HG02885 (cell line): ENCODE measurements around the gene DXO.
"Not testable (repeated sequence)": the region's sequence is repeated elsewhere in the genome, so short reads cannot be mapped to it uniquely, and the experiment has no call there.

Source experiments
- ATAC-seq: cut with Tn5 transposase; IDR thresholded peaks from one replicate; pipeline ENCODE4 v1.9.1; 2021; ENCODE audit warnings: mild to moderate bottlenecking; ENCODE audit not compliant: unreplicated experiment, poor library complexity

Gene DXO

GRCh38 chr6:31980195-31980876, 8.4 kb upstream of the DXO start:
- ATAC-seq: not testable (repeated sequence)

GRCh38 chr6:31979238-31979898, 7.4 kb upstream of the DXO start:
- ATAC-seq: no peak

GRCh38 chr6:31978831-31979230, 6.9 kb upstream of the DXO start:
- no peak for ATAC-seq

- ATAC-seq: no peak
Measured at GRCh38 chr6:31977816-31978431, 6.0 kb upstream of the DXO start.

GRCh38 chr6:31976065-31976464, 4.1 kb upstream of the DXO start:
- not testable (repeated sequence) for ATAC-seq

- ATAC-seq: no peak
Measured at GRCh38 chr6:31972709-31973350, 892 bp upstream of the DXO start.

- no peak for ATAC-seq
Measured at GRCh38 chr6:31971279-31971992, 502 bp downstream of the DXO start.

- no peak for ATAC-seq
Measured at GRCh38 chr6:31970604-31971271, 1.2 kb downstream of the DXO start.

- no peak for ATAC-seq
Measured at GRCh38 chr6:31969712-31970603, 2.0 kb downstream of the DXO start.

GRCh38 chr6:31968791-31969711, 2.9 kb downstream of the DXO start:
- ATAC-seq: no peak

- no peak for ATAC-seq
Measured at GRCh38 chr6:31968326-31968725, 3.6 kb downstream of the DXO start.

- no peak for ATAC-seq
Measured at GRCh38 chr6:31967926-31968320, 4.0 kb downstream of the DXO start.

GRCh38 chr6:31966997-31967925, 4.7 kb downstream of the DXO start:
- no peak for ATAC-seq

- no peak for ATAC-seq
Measured at GRCh38 chr6:31966506-31966905, 5.4 kb downstream of the DXO start.

GRCh38 chr6:31965700-31966099, 6.2 kb downstream of the DXO start:
- no peak for ATAC-seq

GRCh38 chr6:31963921-31964320, 8.0 kb downstream of the DXO start:
- no peak for ATAC-seq

- no peak for ATAC-seq
Measured at GRCh38 chr6:31961616-31962015, 10.3 kb downstream of the DXO start.
